GM21526 (cell line): ENCODE results near the gene EFR3B.

Source experiments
- ATAC-seq: cut with Tn5 transposase; IDR thresholded peaks from one replicate; pipeline ENCODE4 v1.9.1; 2021; ENCODE audit warnings: moderate library complexity; ENCODE audit not compliant: unreplicated experiment, low FRiP score

Gene EFR3B

GRCh38 chr2:25068217-25068616 is 26.3 kb downstream of the EFR3B start:
- ATAC-seq: no peak

- no peak for ATAC-seq
Measured at GRCh38 chr2:25071966-25072365, 30.1 kb downstream of the EFR3B start.

- ATAC-seq: no peak
Measured at GRCh38 chr2:25072606-25073005, 30.7 kb downstream of the EFR3B start.

GRCh38 chr2:25073025-25073424 is 31.1 kb downstream of the EFR3B start:
- no peak for ATAC-seq

GRCh38 chr2:25073914-25074313 is 32.0 kb downstream of the EFR3B start:
- ATAC-seq: no peak

GRCh38 chr2:25074826-25075225 is 33.0 kb downstream of the EFR3B start:
- no peak for ATAC-seq

GRCh38 chr2:25076749-25077148 is 34.9 kb downstream of the EFR3B start:
- ATAC-seq: no peak

- no peak for ATAC-seq
Measured at GRCh38 chr2:25077789-25078169, 35.9 kb downstream of the EFR3B start.

- no peak for ATAC-seq
Measured at GRCh38 chr2:25078170-25079049, 36.5 kb downstream of the EFR3B start.

- ATAC-seq: no peak
Measured at GRCh38 chr2:25079050-25079635, 37.3 kb downstream of the EFR3B start.

- ATAC-seq: no peak
Measured at GRCh38 chr2:25081237-25081790, 39.4 kb downstream of the EFR3B start.

- no peak for ATAC-seq
Measured at GRCh38 chr2:25082002-25082622, 40.2 kb downstream of the EFR3B start.

GRCh38 chr2:25085761-25086560 is 44.1 kb downstream of the EFR3B start:
- no peak for ATAC-seq

GRCh38 chr2:25088817-25089516 is 47.1 kb downstream of the EFR3B start:
- ATAC-seq: no peak

GRCh38 chr2:25089605-25090315 is 47.9 kb downstream of the EFR3B start:
- ATAC-seq: no peak

- ATAC-seq: no peak
Measured at GRCh38 chr2:25090801-25091200, 48.9 kb downstream of the EFR3B start.

GRCh38 chr2:25091265-25091664 is 49.4 kb downstream of the EFR3B start:
- no peak for ATAC-seq

- no peak for ATAC-seq
Measured at GRCh38 chr2:25098056-25098455, 56.2 kb downstream of the EFR3B start.
